Liver (tissue), 9 donors: Measurements from ENCODE around the gene TMEM254. TPM values are rescaled to one million over a fixed set of nuclear protein-coding genes. Genes with fewer than 3 reads are reported as not detected.

Source experiments
- DNase-seq: peaks from one replicate; pipeline ENCODE4 v3.0.0-alpha.2; 2017; ENCODE audit warnings: low spot score
- H3K27ac ChIP-seq, 2 donors: one replicate each; pipeline ENCODE4 v1.7.0; 2013; ENCODE audit warnings: inconsistent platforms in 2 of 2, low read length in 2 of 2, control low read depth in 1 of 2, low read depth in 1 of 2, mild to moderate bottlenecking in 1 of 2
- H3K27me3 ChIP-seq, 4 donors: one replicate each; pipeline versions ENCODE4 v1.6.1 to v1.7.0; 2013; ENCODE audit warnings: low read length in 3 of 4, inconsistent platforms in 1 of 4, mild to moderate bottlenecking in 1 of 4, moderate library complexity in 1 of 4; ENCODE audit not compliant: control insufficient read depth in 4 of 4, insufficient read depth in 4 of 4
- H3K36me3 ChIP-seq, 4 donors: one replicate each; pipeline versions ENCODE4 v1.6.1 to v1.7.0; 2013; ENCODE audit warnings: low read length in 3 of 4, mild to moderate bottlenecking in 3 of 4, low read depth in 1 of 4, moderate library complexity in 1 of 4; ENCODE audit not compliant: control insufficient read depth in 4 of 4, insufficient read depth in 3 of 4
- H3K4me1 ChIP-seq, 4 donors: one replicate each; pipeline versions ENCODE4 v1.6.1 to v1.7.0; 2013; ENCODE audit warnings: low read length in 3 of 4, mild to moderate bottlenecking in 3 of 4, moderate library complexity in 1 of 4; ENCODE audit not compliant: control insufficient read depth in 4 of 4, insufficient read depth in 4 of 4
- H3K4me3 ChIP-seq, 3 donors: one replicate each; pipeline versions ENCODE4 v1.6.1 to v1.7.0; 2013; ENCODE audit warnings: low read length in 3 of 3, control low read depth in 1 of 3, low read depth in 1 of 3, mild to moderate bottlenecking in 1 of 3
- H3K9ac ChIP-seq, 2 donors: one replicate each; pipeline ENCODE4 v1.7.0; 2013; ENCODE audit warnings: low read length in 2 of 2, mild to moderate bottlenecking in 2 of 2, moderate library complexity in 2 of 2, control low read depth in 1 of 2, low read depth in 1 of 2
- H3K9me3 ChIP-seq, 4 donors: one replicate each; pipeline versions ENCODE4 v1.6.1 to v1.7.0; 2013; ENCODE audit warnings: low read length in 3 of 4; ENCODE audit not compliant: control insufficient read depth in 4 of 4
- EGR1 ChIP-seq, 2 donors: IDR thresholded peaks; 2 replicates each; pipeline ENCODE4 v1.6.1; 2016 to 2018; ENCODE audit warnings: antibody characterized with exemption in 2 of 2, low read depth in 2 of 2
- FOXA1 ChIP-seq: IDR thresholded peaks from 2 replicates; pipeline ENCODE4 v1.6.1; 2016; ENCODE audit warnings: antibody characterized with exemption
- FOXA2 ChIP-seq: IDR thresholded peaks from 2 replicates; pipeline ENCODE4 v1.6.1; 2016; ENCODE audit warnings: antibody characterized with exemption
- GABPA ChIP-seq, 2 donors: IDR thresholded peaks in 1 of 2; conservative IDR thresholded peaks in 1 of 2; 2 replicates each; pipeline ENCODE4 v1.6.1; 2016; ENCODE audit warnings: antibody characterized with exemption in 2 of 2, mild to moderate bottlenecking in 1 of 2, moderate library complexity in 1 of 2
- HNF4A ChIP-seq, 2 donors: conservative IDR thresholded peaks; 2 replicates each; pipeline ENCODE4 v1.6.1; 2016; ENCODE audit warnings: antibody characterized with exemption in 2 of 2, mild to moderate bottlenecking in 2 of 2
- JUND ChIP-seq, 2 donors: IDR thresholded peaks; 2 replicates each; pipeline ENCODE4 v1.6.1; 2016; ENCODE audit warnings: antibody characterized with exemption in 2 of 2
- MAX ChIP-seq: IDR thresholded peaks from 2 replicates; pipeline ENCODE4 v1.6.1; 2016; ENCODE audit warnings: antibody characterized with exemption
- NR2F2 ChIP-seq: IDR thresholded peaks from 2 replicates; pipeline ENCODE4 v1.6.1; 2016; ENCODE audit warnings: antibody characterized with exemption
- RAD21 ChIP-seq, 2 donors: IDR thresholded peaks; 2 replicates each; pipeline ENCODE4 v1.6.1; 2016; ENCODE audit warnings: antibody characterized with exemption in 2 of 2, mild to moderate bottlenecking in 2 of 2
- REST ChIP-seq: IDR thresholded peaks from 2 replicates; pipeline ENCODE4 v1.6.1; 2016; ENCODE audit warnings: antibody characterized with exemption, mild to moderate bottlenecking
- SP1 ChIP-seq: IDR thresholded peaks from 2 replicates; pipeline ENCODE4 v1.6.1; 2018; ENCODE audit warnings: antibody characterized with exemption, mild to moderate bottlenecking
- TAF1 ChIP-seq: conservative IDR thresholded peaks from 2 replicates; pipeline ENCODE4 v1.6.1; 2016; ENCODE audit warnings: antibody characterized with exemption, mild to moderate bottlenecking
- YY1 ChIP-seq: IDR thresholded peaks from 2 replicates; pipeline ENCODE4 v1.6.1; 2016; ENCODE audit warnings: antibody characterized with exemption, mild to moderate bottlenecking
- WGBS: extraction: QIAGEN DNeasy Blood & Tissue Kit; methylation state at CpG from one replicate; pipeline ENCODE4 v1.1.7; 2013; 5-methylcytosine and 5-hydroxymethylcytosine counted together
- polyA plus RNA-seq, 2 donors: library from polyadenylated mRNA; stranded (reverse) in 1 of 2; unstranded in 1 of 2; fragments of 200-250 nt in 1 of 2; fragments of >200 nt in 1 of 2; fragmentation: Nextera tagmentation in 1 of 2; extraction: Ambion mirVana in 1 of 2; gene quantifications; one replicate each; pipeline versions ENCODE4 v1.2.1 to v1.2.3, GENCODE V29; 2013 to 2015
- total RNA-seq, 2 donors: library from RNA; depleted of rRNA; stranded (reverse); fragments of >200 nt; gene quantifications; one replicate each; pipeline ENCODE4 v1.2.3, GENCODE V29; 2014
- TF ChIP-seq, protein P1 (sequence below): IDR thresholded peaks from 2 replicates; pipeline ENCODE4 v1.6.1; 2016; ENCODE audit warnings: antibody characterized with exemption
- TF ChIP-seq, protein P2 (sequence below): IDR thresholded peaks from 2 replicates; pipeline ENCODE4 v1.6.1; 2016; ENCODE audit warnings: antibody characterized with exemption
- donor health status: healthy.
- donor health status: healthy.
- donor health status: healthy.
- donor health status: healthy.
- donor health status: healthy.

The TMEM254 gene
- total and polyA plus RNA-seq, 4 donors, result 10.0 to 33.2 (median 20.7) TPM

- no peak overlapping the region for H3K4me3 ChIP-seq
- no peaks in the 10 kb centered on the region for H3K36me3 ChIP-seq
- H3K4me1 ChIP-seq, result no peaks in the 10 kb centered on the region
- H3K9me3 ChIP-seq, result no peaks in the 10 kb centered on the region
- WGBS, result 88% methylated on average over 8 of the region's 8 CpGs
- H3K27ac ChIP-seq, result no peak overlapping the region
- no peak for DNase-seq
- H3K9ac ChIP-seq, result no peak overlapping the region
- TF ChIP-seq FOXA1, result no peak
- no peak for TF ChIP-seq NR2F2
- no peak for TF ChIP-seq FOXA2
- TF ChIP-seq REST, result no peak
- no peak for TF ChIP-seq HNF4A (conservative IDR thresholded peaks at IDR 0.05)
- TF ChIP-seq, protein P1, sequence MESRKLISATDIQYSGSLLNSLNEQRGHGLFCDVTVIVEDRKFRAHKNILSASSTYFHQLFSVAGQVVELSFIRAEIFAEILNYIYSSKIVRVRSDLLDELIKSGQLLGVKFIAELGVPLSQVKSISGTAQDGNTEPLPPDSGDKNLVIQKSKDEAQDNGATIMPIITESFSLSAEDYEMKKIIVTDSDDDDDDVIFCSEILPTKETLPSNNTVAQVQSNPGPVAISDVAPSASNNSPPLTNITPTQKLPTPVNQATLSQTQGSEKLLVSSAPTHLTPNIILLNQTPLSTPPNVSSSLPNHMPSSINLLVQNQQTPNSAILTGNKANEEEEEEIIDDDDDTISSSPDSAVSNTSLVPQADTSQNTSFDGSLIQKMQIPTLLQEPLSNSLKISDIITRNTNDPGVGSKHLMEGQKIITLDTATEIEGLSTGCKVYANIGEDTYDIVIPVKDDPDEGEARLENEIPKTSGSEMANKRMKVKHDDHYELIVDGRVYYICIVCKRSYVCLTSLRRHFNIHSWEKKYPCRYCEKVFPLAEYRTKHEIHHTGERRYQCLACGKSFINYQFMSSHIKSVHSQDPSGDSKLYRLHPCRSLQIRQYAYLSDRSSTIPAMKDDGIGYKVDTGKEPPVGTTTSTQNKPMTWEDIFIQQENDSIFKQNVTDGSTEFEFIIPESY, result no peak
- TF ChIP-seq MAX, result no peak
- no peak for TF ChIP-seq YY1
- TF ChIP-seq, protein P2, sequence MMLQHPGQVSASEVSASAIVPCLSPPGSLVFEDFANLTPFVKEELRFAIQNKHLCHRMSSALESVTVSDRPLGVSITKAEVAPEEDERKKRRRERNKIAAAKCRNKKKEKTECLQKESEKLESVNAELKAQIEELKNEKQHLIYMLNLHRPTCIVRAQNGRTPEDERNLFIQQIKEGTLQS, result no peak
- TF ChIP-seq EGR1 (IDR thresholded peaks at IDR 0.05; ENCODE audit: low read depth in 2 of 2), result no peak
- no peak for TF ChIP-seq JUND (IDR thresholded peaks at IDR 0.05)
- no peak for TF ChIP-seq GABPA (IDR thresholded peaks at IDR 0.05 in 1 of 2, conservative IDR thresholded peaks at IDR 0.05 in 1 of 2)
- TF ChIP-seq SP1, result no peak
- H3K27me3 ChIP-seq, result no peaks in the 10 kb centered on the region
These were observed 30.2 kb downstream of the TMEM254 start for GRCh38 chr10:80108576-80109239.

- no peak for DNase-seq
- H3K4me1 ChIP-seq, result no peaks in the 10 kb centered on the region
- no peaks in the 10 kb centered on the region for H3K36me3 ChIP-seq
- no peak overlapping the region for H3K9ac ChIP-seq
- no peak overlapping the region for H3K4me3 ChIP-seq
- TF ChIP-seq RAD21 (IDR thresholded peaks at IDR 0.05) (no peak), NR2F2 (no peak), JUND (IDR thresholded peaks at IDR 0.05) (no peak), TAF1 (no peak)
- TF ChIP-seq, protein P2, result no peak
- TF ChIP-seq, protein P1, result no peak
- H3K9me3 ChIP-seq, result no peaks in the 10 kb centered on the region
- 79% methylated on average over 1 of the region's 1 CpG for WGBS
- no peak overlapping the region for H3K27ac ChIP-seq
- H3K27me3 ChIP-seq, result no peaks in the 10 kb centered on the region
These were observed 32.5 kb downstream of the TMEM254 start for GRCh38 chr10:80110986-80111385.
